Mesodermal cell (in vitro differentiated cells): ENCODE results near the gene GP1BA.

Source experiments
- H3K27ac ChIP-seq: 2 replicates; pipeline ENCODE4 v1.7.0; 2013; ENCODE audit warnings: mild to moderate bottlenecking, low read depth, low read length, moderate library complexity; ENCODE audit not compliant: severe bottlenecking
- H3K36me3 ChIP-seq: 2 replicates; pipeline ENCODE4 v1.7.1; 2013; ENCODE audit warnings: mild to moderate bottlenecking, low read length, moderate library complexity; ENCODE audit not compliant: control insufficient read depth, insufficient read depth
- H3K4me1 ChIP-seq: one replicate; pipeline ENCODE4 v1.7.1; 2013; ENCODE audit warnings: mild to moderate bottlenecking, low read length; ENCODE audit not compliant: insufficient read depth, control insufficient read depth, poor library complexity, severe bottlenecking
- H3K4me3 ChIP-seq: 2 replicates; pipeline ENCODE4 v1.7.0; 2013; ENCODE audit warnings: low read length, control low read depth, mild to moderate bottlenecking; ENCODE audit not compliant: insufficient read depth, poor library complexity, severe bottlenecking; ENCODE audit errors: extremely low read depth
- H3K9me3 ChIP-seq: 2 replicates; pipeline ENCODE4 v1.7.1; 2013; ENCODE audit warnings: mild to moderate bottlenecking, low read length, moderate library complexity; ENCODE audit not compliant: control insufficient read depth
- WGBS, 2 experiments: methylation state at CpG; one replicate each; pipeline ENCODE4 v1.1.5; 2013; ENCODE audit warnings: missing lambda C conversion rate in 2 of 2; ENCODE audit not compliant: insufficient coverage in 2 of 2; 5-methylcytosine and 5-hydroxymethylcytosine counted together

Gene GP1BA

DNA sequence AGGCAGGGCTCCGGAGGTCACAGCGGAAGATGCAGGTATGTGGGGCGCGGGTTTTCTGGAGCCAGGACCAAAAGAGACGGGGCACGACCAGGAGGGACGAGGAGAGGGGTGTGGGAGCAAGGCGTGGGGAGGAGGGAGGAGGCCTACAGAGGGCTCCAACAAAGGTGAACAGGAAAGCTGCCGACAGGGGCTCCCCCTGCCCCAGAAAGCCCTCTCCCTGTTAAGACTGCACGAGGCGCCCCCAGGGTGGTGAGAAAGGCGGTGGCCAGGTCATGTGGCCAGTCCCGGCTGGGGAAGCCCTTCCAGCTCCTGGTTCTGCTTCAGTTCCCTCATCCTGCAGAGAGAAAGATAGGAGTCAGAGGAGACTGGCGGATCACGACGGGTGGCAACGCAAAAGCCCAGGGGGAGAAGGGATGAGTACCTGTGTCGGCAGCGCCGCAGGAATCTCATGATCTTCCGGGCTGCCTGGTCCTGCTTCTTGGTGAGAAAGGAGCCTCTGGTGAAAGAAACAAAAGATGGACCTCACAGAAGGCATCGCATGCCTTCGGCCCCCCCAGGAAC, 36.5 kb downstream of the GP1BA start:
- 2 to 3% methylated on average over 15 to 18 of the region's 23 CpGs for WGBS, 2 experiments
- H3K4me1 ChIP-seq = peaks cover 10% of the 10 kb centered on the region
- peak overlapping the region; percentile 81 for H3K4me3 ChIP-seq
- peaks cover 53% of the 10 kb centered on the region for H3K36me3 ChIP-seq
- peaks cover 4% of the 10 kb centered on the region for H3K9me3 ChIP-seq
- H3K27ac ChIP-seq = peak overlapping the region; percentile 97

DNA sequence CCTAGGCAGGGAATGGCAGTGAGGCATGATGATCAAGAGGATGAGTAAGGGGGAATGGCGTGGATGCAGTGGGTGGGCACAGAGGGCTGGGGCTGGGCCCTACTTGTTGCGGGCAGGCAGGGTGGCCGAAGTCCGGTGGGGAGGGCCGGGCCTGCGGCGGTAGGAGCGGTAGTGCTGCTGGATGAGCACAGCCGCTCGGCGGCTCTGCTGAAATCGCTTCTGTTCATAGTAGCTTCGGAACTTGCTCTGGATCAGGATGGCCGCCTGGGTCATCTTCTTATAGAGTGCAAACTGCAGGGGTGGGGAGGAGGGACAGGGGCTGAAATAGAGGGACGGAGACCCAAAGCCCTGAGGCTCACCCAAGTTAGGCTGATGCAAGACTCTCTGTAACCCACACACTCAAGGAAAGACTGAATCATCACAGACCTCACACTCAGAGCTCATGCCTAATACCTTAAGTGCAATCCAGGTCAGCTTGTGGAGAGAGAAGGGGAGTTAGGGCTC, 37.0 kb downstream of the GP1BA start:
- peaks cover 4% of the 10 kb centered on the region for H3K9me3 ChIP-seq
- 9 to 29% methylated on average over 14 to 15 of the region's 15 CpGs for WGBS, 2 experiments
- H3K4me3 ChIP-seq = peak overlapping the region; percentile 81
- H3K27ac ChIP-seq = peak overlapping the region; percentile 97
- peaks cover 10% of the 10 kb centered on the region for H3K4me1 ChIP-seq
- H3K36me3 ChIP-seq = peaks cover 57% of the 10 kb centered on the region

DNA sequence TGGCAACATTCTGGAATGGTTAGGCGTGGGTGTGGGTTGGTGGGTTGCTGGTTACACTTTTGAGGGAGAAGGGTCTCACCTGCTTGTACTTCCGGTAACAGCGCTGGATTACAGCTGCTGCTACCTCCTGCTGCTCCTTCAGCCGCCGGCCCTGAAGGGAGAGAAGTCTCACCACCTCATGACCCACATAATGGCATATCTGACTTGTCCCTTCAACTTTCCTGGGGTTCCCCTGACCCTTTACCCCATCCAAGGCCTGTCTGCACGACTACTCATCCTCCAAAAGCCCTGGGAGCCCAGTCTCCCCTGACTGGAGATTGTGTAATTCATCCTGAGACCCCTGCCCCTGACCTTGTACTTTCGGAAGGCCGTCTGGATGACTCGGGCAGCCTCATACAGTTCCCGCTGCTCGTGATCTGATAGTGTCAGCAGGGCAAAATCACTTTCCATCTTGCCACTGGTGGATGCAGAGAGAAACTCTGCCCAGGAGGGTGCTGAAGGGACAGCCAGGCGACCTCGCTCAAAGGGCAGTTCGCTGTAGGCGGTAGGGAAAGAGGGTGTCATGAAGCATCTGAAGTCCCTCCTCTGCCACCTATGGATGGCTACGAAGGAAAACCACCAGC, 37.6 kb downstream of the GP1BA start:
- peak overlapping the region; percentile 97 for H3K27ac ChIP-seq
- peak overlapping the region; percentile 81 for H3K4me3 ChIP-seq
- WGBS, 2 experiments = 86% methylated on average over 16 of the region's 16 CpGs
- H3K9me3 ChIP-seq = peaks cover 4% of the 10 kb centered on the region
- H3K36me3 ChIP-seq = peaks cover 60% of the 10 kb centered on the region
- H3K4me1 ChIP-seq = peaks cover 10% of the 10 kb centered on the region

DNA sequence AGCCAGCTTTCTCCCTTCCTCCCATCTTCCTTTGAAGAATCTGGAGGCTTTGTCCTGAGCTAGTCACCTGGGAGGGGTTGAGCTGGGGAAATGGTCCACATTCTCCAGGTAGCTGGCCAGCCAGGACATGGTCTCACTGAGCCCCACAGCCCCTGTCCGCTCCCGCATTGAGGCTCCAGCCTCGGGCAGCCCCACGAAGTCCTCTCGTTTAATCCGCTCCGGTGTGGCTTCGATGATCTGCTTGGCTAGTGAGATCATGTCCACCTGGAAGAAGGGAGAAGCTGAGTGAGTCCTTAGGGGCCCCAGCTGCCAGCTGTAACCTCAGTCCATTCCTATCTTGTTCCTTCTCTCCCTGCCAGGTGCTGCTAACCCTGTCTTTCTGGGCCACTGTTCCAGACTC, 38.2 kb downstream of the GP1BA start:
- peaks cover 10% of the 10 kb centered on the region for H3K4me1 ChIP-seq
- peaks cover 54% of the 10 kb centered on the region for H3K36me3 ChIP-seq
- 96 to 100% methylated on average over 1 to 5 of the region's 8 CpGs for WGBS, 2 experiments
- H3K4me3 ChIP-seq = no peak overlapping the region
- H3K27ac ChIP-seq = no peak overlapping the region
- peaks cover 1% of the 10 kb centered on the region for H3K9me3 ChIP-seq

DNA sequence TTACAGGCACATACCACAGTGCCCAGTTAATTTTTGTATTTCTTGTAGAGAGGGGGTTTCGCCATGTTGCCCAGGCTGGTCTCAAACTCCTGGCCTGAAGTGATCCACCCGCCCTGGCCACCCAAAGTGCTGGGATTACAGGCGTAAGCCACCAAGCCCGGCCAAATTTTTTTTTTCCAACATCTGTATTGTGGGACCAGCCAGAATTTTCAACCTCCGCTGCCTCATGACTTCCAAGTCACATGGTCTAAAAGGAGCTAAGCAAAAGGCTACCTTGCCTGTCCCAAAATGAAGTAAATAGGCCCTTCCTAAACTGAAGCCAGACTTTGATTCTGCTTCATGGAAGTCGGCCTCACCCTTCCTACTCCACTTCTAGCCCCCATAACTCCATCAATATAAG, 39.7 kb downstream of the GP1BA start:
- no peak overlapping the region for H3K4me3 ChIP-seq
- no peak overlapping the region for H3K27ac ChIP-seq
- H3K9me3 ChIP-seq = no peaks in the 10 kb centered on the region
- H3K4me1 ChIP-seq = peaks cover 6% of the 10 kb centered on the region
- WGBS, 2 experiments = 84 to 98% methylated on average over 4 to 5 of the region's 6 CpGs
- peaks cover 52% of the 10 kb centered on the region for H3K36me3 ChIP-seq

DNA sequence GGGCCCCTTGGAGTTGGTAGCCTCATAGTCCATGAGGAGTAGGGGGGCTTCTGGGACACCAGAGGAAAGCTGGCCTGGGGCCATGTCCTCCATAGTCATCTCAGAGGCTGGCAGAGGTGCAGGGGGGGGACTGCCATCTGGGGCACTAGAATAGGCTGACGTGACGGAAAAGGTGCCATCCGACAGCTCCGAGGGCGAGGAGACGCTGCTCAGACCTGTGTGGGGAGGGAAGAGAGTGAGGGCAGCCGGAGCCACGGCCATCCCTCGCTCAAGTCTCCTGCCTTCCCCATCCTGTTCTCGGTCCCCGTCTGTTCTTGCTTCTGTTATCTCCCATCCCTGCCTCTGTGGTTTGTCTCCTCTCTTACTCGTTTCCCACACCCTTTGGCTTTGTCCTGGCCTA, 40.2 kb downstream of the GP1BA start:
- Histone ChIP-seq H3K4me3 (no peak overlapping the region), H3K9me3 (no peaks in the 10 kb centered on the region), H3K27ac (no peak overlapping the region), H3K4me1 (peaks cover 6% of the 10 kb centered on the region), H3K36me3 (peaks cover 56% of the 10 kb centered on the region)
- WGBS, 2 experiments = 87 to 92% methylated on average over 6 of the region's 12 CpGs

DNA sequence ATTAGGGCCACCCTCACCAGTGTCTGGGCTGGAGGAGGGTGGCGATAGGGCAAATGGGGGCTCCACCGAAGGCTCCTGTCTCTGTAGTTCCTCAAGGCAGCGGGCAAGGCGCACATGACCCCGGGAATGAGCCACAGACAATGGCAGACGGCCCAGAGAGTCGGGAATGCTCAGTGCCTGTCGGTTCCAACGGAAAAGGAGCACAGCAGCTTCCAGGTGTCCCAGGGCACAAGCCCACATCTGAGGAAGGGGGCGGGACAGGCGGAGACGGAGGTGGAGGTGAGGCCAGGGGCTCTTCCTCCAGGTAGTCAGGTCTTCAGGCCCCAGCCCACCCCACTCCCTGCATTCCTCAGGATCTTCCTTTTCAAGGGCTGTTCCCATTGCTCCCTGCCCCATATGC, 40.7 kb downstream of the GP1BA start:
- Histone ChIP-seq H3K4me3 (no peak overlapping the region), H3K27ac (no peak overlapping the region), H3K9me3 (no peaks in the 10 kb centered on the region), H3K36me3 (peaks cover 61% of the 10 kb centered on the region), H3K4me1 (peaks cover 6% of the 10 kb centered on the region)
- 80 to 91% methylated on average over 8 to 12 of the region's 12 CpGs for WGBS, 2 experiments

DNA sequence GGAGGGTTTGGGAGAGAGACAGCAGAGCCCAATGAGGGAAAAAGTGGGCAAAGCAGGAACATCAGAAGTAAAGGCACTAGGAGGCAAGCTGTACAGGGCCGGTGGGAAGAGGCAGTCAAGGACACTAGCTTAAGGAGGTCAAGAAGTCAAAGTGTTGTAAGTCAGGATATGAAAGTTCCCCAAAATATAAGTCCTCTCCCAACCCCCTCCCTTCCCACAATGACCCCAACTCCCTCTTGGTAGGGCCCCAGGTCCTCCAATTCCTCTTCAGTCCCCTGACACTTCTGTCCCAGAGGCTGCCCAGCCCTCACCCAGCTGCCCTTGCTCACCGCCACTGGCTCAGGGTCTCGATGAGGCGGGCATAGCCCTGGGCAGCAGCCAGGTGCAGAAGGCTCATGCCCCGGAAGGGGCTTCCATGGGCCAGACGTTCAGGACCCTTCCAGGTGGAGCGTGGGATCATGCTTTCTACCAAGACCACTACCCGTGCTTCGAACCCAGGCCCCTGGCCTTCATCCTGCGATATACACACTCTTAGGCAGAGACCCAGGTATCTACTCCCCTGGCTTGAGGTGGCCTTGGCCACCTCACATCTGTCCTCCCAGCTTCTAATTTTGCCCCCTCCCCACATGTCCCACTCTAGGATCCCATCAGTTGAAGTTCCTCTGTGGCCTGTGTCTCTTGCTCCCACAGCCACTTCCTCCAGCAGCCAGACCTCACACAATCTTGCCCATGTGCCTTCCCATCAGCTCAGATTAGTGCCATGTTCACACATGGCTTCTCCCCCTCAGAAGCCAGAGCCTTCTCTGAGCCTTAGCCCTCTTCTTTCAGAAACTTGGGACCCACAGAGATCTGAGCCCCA, 41.4 kb downstream of the GP1BA start:
- Histone ChIP-seq H3K9me3 (no peaks in the 10 kb centered on the region), H3K4me3 (no peak overlapping the region), H3K27ac (no peak overlapping the region), H3K4me1 (peaks cover 6% of the 10 kb centered on the region), H3K36me3 (peaks cover 68% of the 10 kb centered on the region)
- WGBS, 2 experiments = 94 to 98% methylated on average over 9 of the region's 10 CpGs

DNA sequence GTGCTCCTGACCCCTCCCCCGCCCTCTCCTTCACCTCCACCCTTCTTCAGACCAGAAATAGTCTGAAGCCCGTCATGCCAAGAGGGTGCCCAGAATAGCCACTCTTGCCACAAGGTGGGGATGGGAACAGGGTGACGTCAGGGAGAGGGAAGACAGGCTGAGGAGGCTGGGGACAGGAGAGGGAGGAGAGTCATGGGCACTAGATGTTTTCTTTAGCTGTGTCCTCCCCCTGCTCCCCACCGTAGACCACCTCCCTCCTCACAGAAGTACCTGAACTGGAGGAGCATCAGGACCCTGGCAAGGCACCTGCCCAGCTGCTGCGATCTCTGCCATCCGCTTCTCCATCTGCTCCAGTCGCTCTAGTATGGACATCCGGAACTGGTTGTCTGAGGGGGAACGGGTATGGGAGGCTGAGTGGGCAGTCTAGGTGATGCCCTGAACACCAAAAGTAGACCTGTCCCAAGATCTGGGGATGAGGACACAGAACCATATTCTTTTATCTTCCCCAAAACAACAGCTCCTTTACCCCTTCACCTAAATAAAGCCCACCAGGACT, 42.1 kb downstream of the GP1BA start:
- Histone ChIP-seq H3K36me3 (peaks cover 74% of the 10 kb centered on the region), H3K27ac (no peak overlapping the region)
- 97 to 100% methylated on average over 4 to 5 of the region's 9 CpGs for WGBS, 2 experiments

DNA sequence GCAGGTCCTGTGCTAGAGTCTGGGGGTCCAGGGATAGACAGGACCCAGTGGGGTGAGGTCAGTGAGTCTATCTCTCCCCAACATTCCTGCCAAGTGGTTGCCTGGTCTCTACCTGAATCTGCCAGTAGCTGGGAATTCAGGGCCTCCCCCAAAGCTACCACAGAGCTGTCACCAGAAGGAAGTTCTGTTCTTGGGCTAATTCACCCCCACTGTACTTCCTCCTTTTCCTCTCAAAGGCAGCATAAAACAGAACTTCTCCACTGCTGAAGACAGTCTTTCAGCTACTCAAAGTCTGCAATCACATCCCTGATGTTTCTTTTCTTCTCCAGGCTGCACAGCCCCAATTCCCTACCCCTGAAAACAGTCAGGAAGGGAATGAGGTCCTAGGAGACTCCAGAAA, 46.6 kb downstream of the GP1BA start:
- H3K36me3 ChIP-seq = peaks cover 69% of the 10 kb centered on the region
- H3K4me3 ChIP-seq = no peak overlapping the region
- H3K4me1 ChIP-seq = no peaks in the 10 kb centered on the region
- H3K9me3 ChIP-seq = no peaks in the 10 kb centered on the region
- H3K27ac ChIP-seq = no peak overlapping the region

More for the DNA sequence above, 42.1 kb downstream of the GP1BA start:
- H3K4me1 ChIP-seq = peaks cover 6% of the 10 kb centered on the region
- no peaks in the 10 kb centered on the region for H3K9me3 ChIP-seq
- H3K4me3 ChIP-seq = no peak overlapping the region
